ENCODE data around the gene CHI3L1. TPM values are rescaled to one million over a fixed set of nuclear protein-coding genes. Genes with fewer than 3 reads are reported as not detected.

Gene CHI3L1
- total RNA-seq, 1 experiment from 2014 or later = not detected

- no peak for TF ChIP-seq CTCF (IDR thresholded peaks at IDR 0.05 in 2 of 3, conservative IDR thresholded peaks at IDR 0.05 in 1 of 3; ENCODE audit: borderline replicate concordance in 1 of 3, insufficient read depth in 1 of 3, low read depth in 2 of 3, low read length in 2 of 3)
- TF ChIP-seq ZBTB33 (IDR thresholded peaks at IDR 0.05; ENCODE audit: extremely low read depth, insufficient replicate concordance, low read length) = no peak
- no peak for TF ChIP-seq REST (IDR thresholded peaks at IDR 0.05; ENCODE audit: low read depth)
- TF ChIP-seq EGR1 (IDR thresholded peaks at IDR 0.05; ENCODE audit: low read depth) = no peak
- TF ChIP-seq YY1 (IDR thresholded peaks at IDR 0.05; ENCODE audit: extremely low read depth, insufficient replicate concordance, low read depth, low read length) = no peak
- no peak for TF ChIP-seq ZNF274 (IDR thresholded peaks at IDR 0.05; ENCODE audit: low read depth, low read length)
- no peak for TF ChIP-seq TCF7L2 (IDR thresholded peaks at IDR 0.05; ENCODE audit: borderline replicate concordance, extremely low read depth, insufficient read depth, insufficient read length)
Observed at GRCh38 chr1:203158423-203158822, 28.1 kb downstream of the CHI3L1 start.

More at GRCh38 chr1:203158423-203158822, 28.1 kb downstream of the CHI3L1 start:
- intact Hi-C loops (cut with micrococcal nuclease) = no loop called here
- Histone ChIP-seq H3K4me2 (ENCODE audit: low read length) (no peak overlapping the region), H3K9ac (ENCODE audit: low read length) (no peak overlapping the region), H3K4me1 (ENCODE audit: control insufficient read depth in 1 of 2, insufficient read depth in 2 of 2, low read length in 2 of 2) (peaks cover 3 to 22% of the 10 kb centered on the region in 2 experiments; a peak in 3 of 4 replicates), H3K4me3 (replicated peaks in 1 of 2; ENCODE audit: low read depth in 1 of 2, low read length in 2 of 2) (no peak overlapping the region), H3K9me2 (ENCODE audit: insufficient read depth) (no peaks in the 10 kb centered on the region), H3K79me2 (ENCODE audit: insufficient read depth, low read length) (no peaks in the 10 kb centered on the region), H3K27me3 (ENCODE audit: insufficient read depth, low read length) (no peaks in the 10 kb centered on the region), H3K9me3 (ENCODE audit: control insufficient read depth in 1 of 2, insufficient read depth in 1 of 2, low read depth in 1 of 2, low read length in 2 of 2) (no peaks in the 10 kb centered on the region), H3K27ac (ENCODE audit: low read depth, low read length) (no peak overlapping the region), H2AFZ (ENCODE audit: low read depth, low read length, poor library complexity, severe bottlenecking) (no peak overlapping the region), H3K36me3 (ENCODE audit: control insufficient read depth in 1 of 2, insufficient read depth in 2 of 2, low read length in 2 of 2) (no peaks in the 10 kb centered on the region), H4K20me1 (ENCODE audit: insufficient read depth) (no peaks in the 10 kb centered on the region)
- DNase-seq (ENCODE audit: low read depth, low spot score) (no peak), ATAC-seq (no peak)
- ChIA-PET RAD21 (ENCODE audit: low non-redundant PET in 1 of 2, low total read pairs in 2 of 2, uncharacterized antibody in 2 of 2, unreplicated experiment in 2 of 2) (no interaction called here), POLR2A (no interaction called here), CTCF (interaction anchor here (1.7 kb wide), 1 partner anchor 14 kb away, joined by 4 read pairs; no protein-coding TSS in a partner anchor)
- BruUV-seq (replicated peaks) = no TSS peak
